GM19438 (cell line): Measurements from ENCODE around the gene PPP1R10.
"Not testable (repeated sequence)": the region's sequence is repeated elsewhere in the genome, so short reads cannot be mapped to it uniquely, and the experiment has no call there.

Experiments
- ATAC-seq: cut with Tn5 transposase; IDR thresholded peaks from one replicate; pipeline ENCODE4 v1.9.1; 2021; ENCODE audit warnings: low read depth; ENCODE audit not compliant: unreplicated experiment

PPP1R10 gene

GRCh38 chr6:30616811-30617564 lies at the start of gene PPP1R10:
PPP1R10 (minus strand) TSS chr6:30617243; CDS start chr6:30609944, 7,299 bp downstream.
- peak; percentile 74 for ATAC-seq

- not testable (repeated sequence) for ATAC-seq
Observed at GRCh38 chr6:30666300-30666699, 49.3 kb upstream of the PPP1R10 start.

- ATAC-seq = no peak
Observed at GRCh38 chr6:30664994-30665767, 48.1 kb upstream of the PPP1R10 start.

GRCh38 chr6:30657922-30658321 lies 40.9 kb upstream of the PPP1R10 start:
- not testable (repeated sequence) for ATAC-seq

GRCh38 chr6:30657454-30657853 lies 40.4 kb upstream of the PPP1R10 start:
- ATAC-seq = no peak

GRCh38 chr6:30656513-30656912 lies 39.5 kb upstream of the PPP1R10 start:
- no peak for ATAC-seq

- ATAC-seq = no peak
Observed at GRCh38 chr6:30655743-30656094, 38.7 kb upstream of the PPP1R10 start.

GRCh38 chr6:30654798-30655742 lies 38.0 kb upstream of the PPP1R10 start:
- no peak for ATAC-seq

- ATAC-seq = no peak
Observed at GRCh38 chr6:30651143-30651542, 34.1 kb upstream of the PPP1R10 start.

- peak; percentile 57 for ATAC-seq
Observed at GRCh38 chr6:30647242-30648116, 30.4 kb upstream of the PPP1R10 start.

- peak; percentile 52 for ATAC-seq
Observed at GRCh38 chr6:30646450-30647241, 29.6 kb upstream of the PPP1R10 start, which contains the start of gene C6orf136. C6orf136 (plus strand) TSS chr6:30647133; CDS start chr6:30647232, 99 bp downstream.

GRCh38 chr6:30645989-30646388 lies 28.9 kb upstream of the PPP1R10 start:
- no peak for ATAC-seq

GRCh38 chr6:30644769-30645168 lies 27.7 kb upstream of the PPP1R10 start:
- no peak for ATAC-seq

- no peak for ATAC-seq
Observed at GRCh38 chr6:30643656-30644055, 26.6 kb upstream of the PPP1R10 start.

- no peak for ATAC-seq
Observed at GRCh38 chr6:30641048-30641447, 24.0 kb upstream of the PPP1R10 start.

GRCh38 chr6:30640481-30640880 lies 23.4 kb upstream of the PPP1R10 start:
- ATAC-seq = no peak

GRCh38 chr6:30635834-30636233 lies 18.8 kb upstream of the PPP1R10 start:
- no peak for ATAC-seq

- peak; percentile 77 for ATAC-seq
Observed at GRCh38 chr6:30626484-30627366, 9.7 kb upstream of the PPP1R10 start, which contains the start of gene ATAT1. ATAT1 (plus strand) TSS chr6:30626874.
